Sigmoid colon (tissue), 4 donors: Measurements from ENCODE around the gene POU2F3.

Source experiments
- CTCF ChIP-seq, 4 experiments: fragments of 450-650 bp in 3 of 4; fragments of 200-600 bp in 1 of 4; IDR thresholded peaks; one replicate each; pipeline ENCODE4 v1.5.1; 2016 to 2019; ENCODE audit warnings: antibody characterized with exemption in 4 of 4, mild to moderate bottlenecking in 3 of 4, moderate library complexity in 2 of 4
- EP300 ChIP-seq, 4 donors: sonication (generic); formaldehyde crosslinking; IDR thresholded peaks; one replicate each; pipeline ENCODE4 v1.6.1; 2017; ENCODE audit warnings: antibody characterized with exemption in 4 of 4

GRCh38 chr11:120229451-120230424 lies 10.2 kb upstream of the POU2F3 start:
- TF ChIP-seq CTCF (IDR thresholded peaks at IDR 0.05) (peak in 3 of 4 experiments; percentile 50 to 59 (median 56)), EP300 (IDR thresholded peaks at IDR 0.05) (no peak)
